A673 (cell line): ENCODE data around the gene LRP2.
"Not testable (repeated sequence)": the region's sequence is repeated elsewhere in the genome, so short reads cannot be mapped to it uniquely, and the experiment has no call there.

Source experiments
- CTCF ChIP-seq: fragments of 300-800, 200-600 bp; sonication (generic); conservative IDR thresholded peaks from 2 replicates; pipeline ENCODE4 v1.5.1; 2017; ENCODE audit warnings: low read depth, mild to moderate bottlenecking, antibody characterized with exemption, low read length, moderate library complexity, mixed read lengths
- EZH2 ChIP-seq: fragments of 200-600 bp; sonication (generic); IDR thresholded peaks from 2 replicates; pipeline ENCODE4 v1.6.1; 2017; ENCODE audit warnings: borderline replicate concordance, low read depth, mild to moderate bottlenecking, mixed read lengths, antibody characterized with exemption, low read length; ENCODE audit not compliant: poor library complexity, severe bottlenecking

DNA sequence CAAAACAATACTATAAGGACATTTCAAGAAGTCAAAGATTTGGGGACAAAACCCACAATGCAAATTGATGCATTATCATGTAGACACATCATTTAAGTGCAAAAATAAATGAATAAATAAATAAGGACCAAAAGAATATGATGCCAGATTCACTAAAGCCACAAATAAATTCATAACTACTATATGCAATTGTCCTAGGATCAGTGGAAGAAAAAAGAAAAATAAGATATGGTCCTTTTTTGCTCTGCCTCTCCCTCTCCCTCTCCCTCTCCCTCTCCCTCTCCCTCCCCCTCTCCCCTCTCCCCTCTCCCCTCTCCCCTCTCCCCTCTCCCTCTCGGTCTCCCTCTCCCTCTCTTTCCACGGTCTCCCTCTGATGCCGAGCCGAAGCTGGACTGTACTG is 36.4 kb downstream of the LRP2 start:
- not testable (repeated sequence) for TF ChIP-seq EZH2, CTCF
